ENCODE data around the gene PELI3.
"Not testable (repeated sequence)": the region's sequence is repeated elsewhere in the genome, so short reads cannot be mapped to it uniquely, and the experiment has no call there.

PELI3 gene

GRCh38 chr11:66448523-66448922 lies 18.2 kb upstream of the PELI3 start:
- no peak for DNase-seq

DNA sequence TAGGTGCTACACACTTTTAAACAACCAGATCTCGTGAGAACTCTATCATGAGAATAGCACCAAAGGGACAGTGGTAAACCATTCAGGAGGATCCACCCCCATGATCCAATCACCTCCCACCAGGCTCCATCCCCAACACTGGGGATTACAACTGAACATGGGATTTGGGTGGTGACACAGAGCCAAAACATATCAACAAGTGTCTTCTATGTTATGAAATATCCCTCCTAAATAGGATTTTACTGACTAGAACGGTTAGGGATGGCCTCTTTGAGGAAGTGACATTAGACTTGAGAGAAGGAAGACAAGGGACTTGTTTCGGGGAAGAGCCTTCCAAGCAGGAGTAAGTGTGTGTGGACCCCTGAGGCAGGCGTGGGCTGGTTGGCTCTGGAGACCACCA lies 16.1 kb upstream of the PELI3 start:
- DNase-seq, result no peak

GRCh38 chr11:66451663-66452062 lies 15.0 kb upstream of the PELI3 start:
- no peak for DNase-seq

GRCh38 chr11:66454247-66454646 lies 12.5 kb upstream of the PELI3 start:
- no peak for DNase-seq

DNA sequence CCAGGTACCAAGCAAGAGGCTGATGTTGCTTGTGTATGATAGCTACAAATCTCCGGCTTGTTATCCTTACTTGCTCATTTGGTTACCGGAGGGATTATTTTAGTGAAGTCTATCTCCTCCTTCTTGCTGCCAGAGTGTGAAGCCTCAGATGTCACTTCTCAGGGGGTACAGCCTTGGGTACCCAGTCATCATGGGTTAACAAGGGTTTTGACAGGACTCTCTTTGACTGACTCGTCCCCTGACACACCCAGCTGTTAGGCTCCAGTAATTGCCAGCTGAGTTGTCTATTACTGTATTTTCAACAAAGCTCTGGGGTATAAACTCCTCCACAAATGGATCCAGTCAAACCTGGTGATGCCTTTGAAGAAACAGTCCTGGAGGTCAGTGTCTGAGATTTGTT lies 11.9 kb upstream of the PELI3 start:
- DNase-seq, result no peak

GRCh38 chr11:66457826-66458225 lies 8.9 kb upstream of the PELI3 start:
- DNase-seq, result no peak

GRCh38 chr11:66459138-66459778 lies 7.4 kb upstream of the PELI3 start:
- no peak for DNase-seq

- DNase-seq, result no peak
Observed at GRCh38 chr11:66462010-66462409, 4.7 kb upstream of the PELI3 start.

- no peak for DNase-seq
Observed at GRCh38 chr11:66462911-66463310, 3.8 kb upstream of the PELI3 start.

DNA sequence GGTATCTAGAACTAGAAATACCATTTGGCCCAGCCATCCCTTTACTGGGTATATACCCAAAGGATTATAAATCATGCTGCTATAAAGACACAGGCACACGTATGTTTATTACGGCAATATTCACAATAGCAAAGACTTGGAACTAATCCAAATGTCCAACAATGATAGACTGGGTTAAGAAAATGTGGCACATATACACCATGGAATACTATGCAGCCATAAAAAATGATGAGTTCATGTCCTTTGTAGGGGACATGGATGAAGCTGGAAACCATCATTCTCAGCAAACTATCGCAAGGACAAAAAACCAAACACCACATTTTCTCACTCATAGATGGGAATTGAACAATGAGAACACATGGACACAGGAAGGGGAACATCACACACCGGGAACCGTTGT lies 2.6 kb upstream of the PELI3 start:
- DNase-seq, result not testable (repeated sequence)

- no peak for DNase-seq
Observed at GRCh38 chr11:66464916-66465315, 1.8 kb upstream of the PELI3 start.

GRCh38 chr11:66465373-66466224 lies 1.1 kb upstream of the PELI3 start:
- no peak for DNase-seq

DNA sequence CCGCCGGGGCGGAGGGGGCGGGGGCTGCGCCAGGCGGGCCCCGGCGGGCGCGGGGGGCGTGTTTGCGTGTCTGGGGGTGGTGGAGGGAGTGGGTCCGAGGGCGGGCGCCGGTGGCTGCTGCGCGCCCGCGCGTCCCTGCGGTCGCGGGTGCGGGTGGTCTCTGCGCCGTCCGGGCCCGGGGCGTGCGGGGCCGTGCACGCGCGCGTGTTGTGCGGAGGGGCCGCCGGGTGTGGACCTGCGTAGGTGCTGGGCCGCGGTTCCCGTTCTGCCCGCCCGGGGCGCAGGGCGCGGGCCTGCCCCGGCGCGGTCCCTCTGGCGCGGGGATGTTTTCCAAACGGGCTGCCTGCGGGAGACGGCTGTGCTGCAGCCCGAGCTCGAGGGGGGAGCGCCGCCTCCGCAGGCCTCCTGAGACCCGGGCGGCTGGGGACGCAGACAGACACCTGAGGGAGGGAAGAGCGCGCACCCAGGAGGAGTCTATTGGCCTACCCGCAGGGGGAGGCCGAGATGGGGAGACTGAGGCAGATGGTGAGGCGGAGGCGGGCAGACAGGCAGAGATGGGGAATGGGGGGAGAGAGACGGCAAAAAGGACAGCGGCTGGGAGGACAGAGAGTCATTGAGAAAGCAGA lies 442 bp downstream of the PELI3 start:
- peak; percentile 68 for DNase-seq

DNA sequence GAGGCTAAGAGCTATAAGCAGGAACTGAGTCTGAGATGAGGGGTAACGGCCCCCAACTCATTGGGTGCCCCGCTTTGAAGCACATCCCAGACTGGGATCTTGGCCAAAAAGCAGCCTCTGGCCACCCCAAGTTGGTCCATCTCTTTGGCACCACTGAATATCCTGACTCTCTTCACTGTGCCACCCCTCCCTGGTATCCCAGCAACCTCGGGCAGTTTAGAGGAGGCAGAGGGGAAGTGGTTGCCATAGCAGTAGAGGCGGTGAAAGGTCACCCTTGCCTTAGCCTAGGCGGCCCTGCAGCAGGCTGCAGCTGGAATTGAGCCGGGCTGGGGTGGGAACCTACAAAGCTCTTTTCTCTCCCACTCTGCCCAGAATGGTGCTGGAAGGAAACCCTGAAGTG lies 1.1 kb downstream of the PELI3 start:
- no peak for DNase-seq

DNA sequence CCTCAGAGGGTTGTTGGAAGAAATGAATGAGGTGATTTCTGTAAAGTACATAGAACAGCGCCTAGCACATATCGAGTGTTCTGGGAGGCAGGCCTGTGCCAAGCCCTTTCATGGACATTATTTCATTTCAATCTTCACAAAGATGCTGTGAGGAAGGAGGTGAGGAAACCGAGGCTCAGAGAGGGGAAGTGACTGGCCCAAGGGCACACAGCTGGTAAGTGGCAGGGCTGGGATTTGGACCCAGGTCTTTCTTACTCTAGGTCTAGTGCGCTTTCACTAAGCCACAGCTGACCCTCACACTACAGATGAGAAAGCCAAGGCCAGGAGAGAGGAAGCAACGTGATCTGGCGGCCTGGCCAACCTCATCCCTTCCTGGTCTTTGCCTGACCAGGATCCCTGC lies 2.0 kb downstream of the PELI3 start:
- DNase-seq, result no peak

GRCh38 chr11:66469441-66469840 lies 2.7 kb downstream of the PELI3 start:
- DNase-seq, result no peak

- no peak for DNase-seq
Observed at GRCh38 chr11:66470015-66470414, 3.3 kb downstream of the PELI3 start.

DNA sequence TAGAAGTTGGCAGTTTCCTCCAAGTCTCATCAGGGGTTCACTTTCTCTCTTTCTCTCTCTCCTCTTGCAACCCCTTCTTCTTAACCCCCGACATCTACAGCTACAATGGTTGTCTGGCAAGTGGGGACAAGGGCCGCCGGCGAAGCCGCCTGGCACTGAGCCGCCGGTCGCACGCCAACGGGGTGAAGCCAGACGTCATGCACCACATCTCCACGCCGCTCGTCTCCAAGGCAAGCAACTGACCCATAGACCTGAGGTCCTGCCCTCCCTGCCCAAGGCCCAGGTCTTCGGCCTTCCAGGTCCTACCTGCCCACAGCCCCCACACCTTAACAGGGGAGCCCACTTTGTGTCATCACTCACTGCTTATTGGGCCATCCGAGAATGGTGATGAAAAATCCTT lies 4.4 kb downstream of the PELI3 start:
- no peak for DNase-seq

DNA sequence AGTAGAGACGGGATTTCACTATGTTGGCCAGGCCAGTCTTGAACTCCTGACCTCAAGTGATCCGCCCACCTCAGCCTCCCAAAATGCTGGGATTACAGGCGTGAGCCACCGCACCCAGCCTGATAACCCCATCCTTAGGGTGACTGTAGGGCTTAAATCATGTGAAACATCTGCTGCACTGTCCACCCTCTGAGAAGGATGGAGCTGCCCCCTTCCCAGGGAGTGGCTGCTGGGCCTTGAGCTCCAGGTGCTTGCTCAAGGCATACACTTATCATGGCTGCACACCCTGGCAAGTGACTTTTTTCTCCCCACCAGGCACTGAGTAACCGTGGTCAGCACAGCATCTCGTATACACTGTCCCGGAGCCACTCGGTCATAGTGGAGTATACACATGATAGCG lies 5.3 kb downstream of the PELI3 start:
- DNase-seq, result no peak

DNA sequence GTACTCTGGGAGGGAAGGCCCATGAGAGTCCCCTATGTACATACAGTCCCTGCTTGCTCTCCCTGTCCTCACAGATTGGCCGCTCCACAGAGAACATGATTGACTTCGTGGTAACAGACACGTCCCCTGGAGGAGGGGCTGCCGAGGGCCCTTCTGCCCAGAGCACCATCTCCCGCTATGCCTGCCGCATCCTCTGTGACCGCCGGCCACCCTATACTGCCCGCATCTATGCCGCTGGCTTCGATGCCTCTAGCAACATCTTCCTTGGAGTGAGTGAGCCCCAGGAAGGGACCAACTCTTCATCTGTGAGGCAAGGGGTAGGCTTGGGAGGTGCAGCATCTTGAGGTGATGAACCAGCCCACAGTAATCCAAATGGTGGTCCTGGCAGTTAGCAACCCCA lies 6.5 kb downstream of the PELI3 start:
- DNase-seq, result no peak

DNA sequence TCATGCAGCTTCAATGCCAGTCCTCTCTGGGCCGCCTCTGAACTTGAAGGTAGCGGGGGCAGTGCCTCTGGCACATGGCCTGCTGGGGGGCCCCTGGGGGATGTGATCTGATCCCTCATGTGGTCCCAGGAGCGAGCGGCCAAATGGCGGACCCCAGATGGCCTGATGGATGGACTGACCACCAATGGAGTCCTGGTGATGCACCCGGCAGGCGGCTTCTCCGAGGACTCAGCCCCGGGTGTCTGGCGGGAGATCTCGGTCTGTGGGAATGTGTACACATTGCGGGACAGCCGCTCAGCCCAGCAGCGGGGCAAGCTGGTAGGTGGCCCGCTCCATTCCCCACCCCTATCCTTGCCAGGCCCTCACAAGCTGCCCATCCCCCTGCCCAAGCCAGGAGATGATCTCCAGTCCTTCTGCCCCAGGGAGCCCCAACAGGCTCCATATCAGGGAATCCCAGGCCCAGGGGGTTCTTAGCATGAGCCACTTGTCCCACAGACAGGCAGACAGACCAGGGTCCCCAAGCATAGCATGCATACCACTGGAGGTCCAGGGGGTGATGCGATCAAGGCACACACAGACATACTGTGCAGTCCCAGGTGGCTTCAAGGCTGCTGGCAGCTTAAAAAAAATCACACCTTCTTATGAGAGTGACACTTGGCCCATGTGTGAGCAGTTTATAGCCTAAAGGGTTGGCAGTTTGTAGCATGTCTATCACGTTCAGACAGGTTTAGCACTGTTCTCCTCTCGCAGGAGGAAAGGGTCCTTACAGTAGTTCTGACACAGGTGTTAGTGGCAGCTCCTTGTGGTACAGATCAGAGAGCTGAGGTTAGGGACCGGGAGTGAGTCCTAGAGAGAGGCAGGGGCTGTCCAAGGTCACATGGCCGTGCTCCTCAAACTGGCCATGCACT lies 7.2 kb downstream of the PELI3 start:
- DNase-seq, result no peak

GRCh38 chr11:66475349-66476172 lies 8.9 kb downstream of the PELI3 start:
- no peak for DNase-seq
